DMS53 (cell line): Measurements from ENCODE around the gene PHACTR1.
A peak's percentile ranks its signal among the peaks of the same experiment; 100 is the strongest.

Source experiments
- DNase-seq: peaks from one replicate; lab custom pipeline; 2025; lab: John Stamatoyannopoulos, UW

PHACTR1 gene

GRCh38 chr6:13027207-13027606 is 310.6 kb downstream of the PHACTR1 start:
- no peak for DNase-seq

GRCh38 chr6:13030396-13030795 is 313.8 kb downstream of the PHACTR1 start:
- no peak for DNase-seq

GRCh38 chr6:13032566-13032965 is 316.0 kb downstream of the PHACTR1 start:
- DNase-seq, result no peak

- DNase-seq, result no peak
Observed at GRCh38 chr6:13033145-13033544, 316.6 kb downstream of the PHACTR1 start.

GRCh38 chr6:13034316-13034715 is 317.7 kb downstream of the PHACTR1 start:
- DNase-seq, result no peak

- DNase-seq, result no peak
Observed at GRCh38 chr6:13035606-13036005, 319.0 kb downstream of the PHACTR1 start.

GRCh38 chr6:13038315-13038714 is 321.7 kb downstream of the PHACTR1 start:
- no peak for DNase-seq

- DNase-seq, result no peak
Observed at GRCh38 chr6:13038741-13039190, 322.2 kb downstream of the PHACTR1 start.

- peak; percentile 50 for DNase-seq
Observed at GRCh38 chr6:13044390-13044789, 327.8 kb downstream of the PHACTR1 start.

- no peak for DNase-seq
Observed at GRCh38 chr6:13044896-13045295, 328.3 kb downstream of the PHACTR1 start.

- DNase-seq, result no peak
Observed at GRCh38 chr6:13045676-13046075, 329.1 kb downstream of the PHACTR1 start.

- no peak for DNase-seq
Observed at GRCh38 chr6:13046084-13046483, 329.5 kb downstream of the PHACTR1 start.

- no peak for DNase-seq
Observed at GRCh38 chr6:13048113-13048512, 331.5 kb downstream of the PHACTR1 start.

GRCh38 chr6:13049666-13050254 is 333.2 kb downstream of the PHACTR1 start:
- no peak for DNase-seq

- no peak for DNase-seq
Observed at GRCh38 chr6:13053006-13053461, 336.5 kb downstream of the PHACTR1 start.

- no peak for DNase-seq
Observed at GRCh38 chr6:13058051-13058450, 341.5 kb downstream of the PHACTR1 start.

- DNase-seq, result no peak
Observed at GRCh38 chr6:13059026-13059425, 342.5 kb downstream of the PHACTR1 start.

- DNase-seq, result no peak
Observed at GRCh38 chr6:13063300-13063918, 346.8 kb downstream of the PHACTR1 start.

- DNase-seq, result no peak
Observed at GRCh38 chr6:13065581-13065980, 349.0 kb downstream of the PHACTR1 start.

- no peak for DNase-seq
Observed at GRCh38 chr6:13066050-13066449, 349.5 kb downstream of the PHACTR1 start.

- DNase-seq, result no peak
Observed at GRCh38 chr6:13066820-13067219, 350.3 kb downstream of the PHACTR1 start.

GRCh38 chr6:13068586-13069210 is 352.1 kb downstream of the PHACTR1 start:
- DNase-seq, result no peak

- no peak for DNase-seq
Observed at GRCh38 chr6:13071550-13072345, 355.2 kb downstream of the PHACTR1 start.
